IPS-20b (cell line): ENCODE measurements around the gene MAPK8.

Experiments
- H3K27ac ChIP-seq: one replicate; pipeline ENCODE4 v1.5.1; 2013; ENCODE audit warnings: low read length
- H3K27me3 ChIP-seq: 2 replicates; pipeline ENCODE4 v1.6.1; 2013; ENCODE audit warnings: mild to moderate bottlenecking, low read length, inconsistent platforms; ENCODE audit not compliant: insufficient read depth
- H3K36me3 ChIP-seq: 2 replicates; pipeline ENCODE4 v1.6.1; 2013; ENCODE audit warnings: low read depth, mild to moderate bottlenecking, inconsistent platforms, low read length, moderate library complexity; ENCODE audit not compliant: insufficient read depth
- H3K4me1 ChIP-seq: 2 replicates; pipeline ENCODE4 v1.6.1; 2013; ENCODE audit warnings: mild to moderate bottlenecking, control low read depth, inconsistent platforms, low read length, moderate library complexity; ENCODE audit not compliant: insufficient read depth
- H3K4me3 ChIP-seq: 2 replicates; pipeline ENCODE4 v1.5.1; 2013; ENCODE audit warnings: mild to moderate bottlenecking, low read length, inconsistent platforms
- H3K9ac ChIP-seq: 2 replicates; pipeline ENCODE4 v1.6.1; 2013; ENCODE audit warnings: low read depth, mild to moderate bottlenecking, inconsistent platforms, low read length, moderate library complexity
- H3K9me3 ChIP-seq: 2 replicates; pipeline ENCODE4 v1.6.1; 2013; ENCODE audit warnings: mild to moderate bottlenecking, low read depth, low read length, inconsistent platforms; ENCODE audit not compliant: insufficient read depth

Gene MAPK8

GRCh38 chr10:48452879-48453412 lies 146.5 kb downstream of the MAPK8 start:
- no peaks in the 10 kb centered on the region for H3K4me1 ChIP-seq
- no peak overlapping the region for H3K27ac ChIP-seq
- no peaks in the 10 kb centered on the region for H3K36me3 ChIP-seq
- H3K4me3 ChIP-seq: no peak overlapping the region
- no peaks in the 10 kb centered on the region for H3K9me3 ChIP-seq
- H3K9ac ChIP-seq: no peak overlapping the region
- H3K27me3 ChIP-seq: no peaks in the 10 kb centered on the region

GRCh38 chr10:48453451-48454301 lies 147.2 kb downstream of the MAPK8 start:
- Histone ChIP-seq H3K4me1 (no peaks in the 10 kb centered on the region), H3K9me3 (no peaks in the 10 kb centered on the region), H3K36me3 (no peaks in the 10 kb centered on the region), H3K27ac (no peak overlapping the region), H3K4me3 (no peak overlapping the region), H3K27me3 (no peaks in the 10 kb centered on the region), H3K9ac (no peak overlapping the region)

GRCh38 chr10:48454302-48455054 lies 148.0 kb downstream of the MAPK8 start:
- Histone ChIP-seq H3K9ac (no peak overlapping the region), H3K27ac (no peak overlapping the region), H3K27me3 (no peaks in the 10 kb centered on the region), H3K4me3 (no peak overlapping the region), H3K4me1 (no peaks in the 10 kb centered on the region), H3K9me3 (no peaks in the 10 kb centered on the region), H3K36me3 (no peaks in the 10 kb centered on the region)

GRCh38 chr10:48455055-48455391 lies 148.5 kb downstream of the MAPK8 start:
- no peak overlapping the region for H3K27ac ChIP-seq
- H3K4me1 ChIP-seq: no peaks in the 10 kb centered on the region
- no peaks in the 10 kb centered on the region for H3K36me3 ChIP-seq
- no peaks in the 10 kb centered on the region for H3K9me3 ChIP-seq
- H3K27me3 ChIP-seq: no peaks in the 10 kb centered on the region
- no peak overlapping the region for H3K4me3 ChIP-seq
- no peak overlapping the region for H3K9ac ChIP-seq

GRCh38 chr10:48455392-48456151 lies 149.1 kb downstream of the MAPK8 start:
- Histone ChIP-seq H3K27me3 (no peaks in the 10 kb centered on the region), H3K27ac (no peak overlapping the region), H3K4me3 (no peak overlapping the region), H3K4me1 (no peaks in the 10 kb centered on the region), H3K36me3 (no peaks in the 10 kb centered on the region), H3K9ac (no peak overlapping the region), H3K9me3 (no peaks in the 10 kb centered on the region)

- no peak overlapping the region for H3K27ac ChIP-seq
These were observed 149.9 kb downstream of the MAPK8 start for GRCh38 chr10:48456361-48456804.

GRCh38 chr10:48456808-48457761 lies 150.6 kb downstream of the MAPK8 start:
- Histone ChIP-seq H3K27me3 (no peaks in the 10 kb centered on the region), H3K4me1 (no peaks in the 10 kb centered on the region), H3K36me3 (no peaks in the 10 kb centered on the region), H3K9me3 (no peaks in the 10 kb centered on the region), H3K4me3 (no peak overlapping the region), H3K27ac (no peak overlapping the region), H3K9ac (no peak overlapping the region)

More at GRCh38 chr10:48456361-48456804, 149.9 kb downstream of the MAPK8 start:
- Histone ChIP-seq H3K9ac (no peak overlapping the region), H3K9me3 (no peaks in the 10 kb centered on the region), H3K27me3 (no peaks in the 10 kb centered on the region), H3K36me3 (no peaks in the 10 kb centered on the region), H3K4me1 (no peaks in the 10 kb centered on the region), H3K4me3 (no peak overlapping the region)

GRCh38 chr10:48457949-48458661 lies 151.6 kb downstream of the MAPK8 start:
- Histone ChIP-seq H3K27ac (no peak overlapping the region), H3K4me3 (no peak overlapping the region), H3K4me1 (no peaks in the 10 kb centered on the region), H3K9me3 (no peaks in the 10 kb centered on the region), H3K9ac (no peak overlapping the region), H3K27me3 (no peaks in the 10 kb centered on the region), H3K36me3 (no peaks in the 10 kb centered on the region)

GRCh38 chr10:48458662-48459048 lies 152.2 kb downstream of the MAPK8 start:
- no peaks in the 10 kb centered on the region for H3K36me3 ChIP-seq

GRCh38 chr10:48459270-48460150 lies 153.0 kb downstream of the MAPK8 start:
- Histone ChIP-seq H3K9me3 (no peaks in the 10 kb centered on the region), H3K27me3 (no peaks in the 10 kb centered on the region), H3K4me3 (no peak overlapping the region), H3K36me3 (no peaks in the 10 kb centered on the region), H3K4me1 (no peaks in the 10 kb centered on the region), H3K27ac (no peak overlapping the region), H3K9ac (no peak overlapping the region)

More at GRCh38 chr10:48458662-48459048, 152.2 kb downstream of the MAPK8 start:
- H3K4me1 ChIP-seq: no peaks in the 10 kb centered on the region
- no peaks in the 10 kb centered on the region for H3K27me3 ChIP-seq
- no peak overlapping the region for H3K9ac ChIP-seq
- H3K9me3 ChIP-seq: no peaks in the 10 kb centered on the region
- H3K27ac ChIP-seq: no peak overlapping the region
- H3K4me3 ChIP-seq: no peak overlapping the region
